GM18526 (cell line): Measurements from ENCODE around the gene UBE2K.

Experiments used
- POLR2A ChIP-seq: IDR thresholded peaks from 3 replicates; pipeline ENCODE4 v1.6.1; 2011; ENCODE audit not compliant: insufficient read length; ENCODE audit errors: extremely low read depth

The UBE2K gene

GRCh38 chr4:39825090-39825489 is 127.2 kb downstream of the UBE2K start:
- no peak for TF ChIP-seq POLR2A

- TF ChIP-seq POLR2A = no peak
Measured at GRCh38 chr4:39825741-39826231, 127.8 kb downstream of the UBE2K start.
